IMR-90 (cell line): ENCODE data around the gene AK2. TPM values are rescaled to one million over a fixed set of nuclear protein-coding genes. Genes with fewer than 3 reads are reported as not detected.
"Not testable (repeated sequence)": the region's sequence is repeated elsewhere in the genome, so short reads cannot be mapped to it uniquely, and the experiment has no call there.

Source experiments
- ATAC-seq: fragments of 200-7000 bp; cut with Tn5 transposase; 2 replicates; pipeline ENCODE4 v1.9.1; 2020; ENCODE audit warnings: low read depth, mild to moderate bottlenecking, moderate library complexity
- BruUV-seq: library from RNA; stranded (reverse); fragments of 400-500 nt; replicated peaks from 2 replicates; lab custom pipeline; 2021; lab: Mats Ljungman, UMichigan
- CTCF ChIA-PET: fragments of 300-600 bp; formaldehyde crosslinking; extraction: SDS; loops from one replicate; lab custom pipeline; 2021; ENCODE audit warnings: antibody characterized with exemption; lab: Yijun Ruan, JAX
- POLR2A ChIA-PET: fragments of 300-600 bp; sonication (Branson Sonifier 250); formaldehyde crosslinking; loops from one replicate; lab custom pipeline; 2022; ENCODE audit warnings: antibody characterized with exemption; ENCODE audit not compliant: unreplicated experiment; lab: Charles Lee
- DNase-seq: peaks from one replicate; pipeline ENCODE4 v3.0.0; 2013
- H2AFZ ChIP-seq: replicated peaks from 2 replicates; pipeline ENCODE3; 2013; ENCODE audit warnings: low read length, mild to moderate bottlenecking; ENCODE audit not compliant: poor library complexity
- H2AK5ac ChIP-seq: 2 replicates; pipeline ENCODE4 v1.6.1; 2013; ENCODE audit warnings: low read depth, low read length, inconsistent platforms
- H2AK9ac ChIP-seq: replicated peaks from 2 replicates; pipeline ENCODE3; 2013; ENCODE audit warnings: mild to moderate bottlenecking, low read depth, low read length, moderate library complexity; ENCODE audit not compliant: poor library complexity
- H2BK120ac ChIP-seq: 2 replicates; pipeline ENCODE4 v1.6.1; 2013; ENCODE audit warnings: low read depth, low read length, inconsistent platforms
- H2BK15ac ChIP-seq: 3 replicates; pipeline ENCODE4 v1.6.1; 2013; ENCODE audit warnings: low read depth, low read length, inconsistent platforms
- H2BK20ac ChIP-seq: 2 replicates; pipeline ENCODE4 v1.6.1; 2013; ENCODE audit warnings: low read depth, mild to moderate bottlenecking, inconsistent platforms, low read length, moderate library complexity
- H2BK5ac ChIP-seq: 2 replicates; pipeline ENCODE4 v1.6.1; 2013; ENCODE audit warnings: mild to moderate bottlenecking, low read depth, low read length, inconsistent platforms; ENCODE audit not compliant: poor library complexity, severe bottlenecking
- H3K14ac ChIP-seq: replicated peaks from 2 replicates; pipeline ENCODE4 v1.6.1; 2013; ENCODE audit warnings: low read depth, low read length, inconsistent platforms
- H3K18ac ChIP-seq: 2 replicates; pipeline ENCODE4 v1.6.1; 2013; ENCODE audit warnings: low read depth, low read length, control low read depth
- H3K23ac ChIP-seq: 2 replicates; pipeline ENCODE4 v1.6.1; 2013; ENCODE audit warnings: low read depth, low read length, inconsistent platforms
- H3K27ac ChIP-seq: 2 replicates; pipeline ENCODE4 v1.5.1; 2013; ENCODE audit warnings: mild to moderate bottlenecking, control low read depth, low read length; ENCODE audit not compliant: insufficient read depth
- H3K27me3 ChIP-seq: 2 replicates; pipeline ENCODE4 v1.6.1; 2013; ENCODE audit warnings: low read length; ENCODE audit not compliant: control insufficient read depth, insufficient read depth
- H3K36me3 ChIP-seq: 2 replicates; pipeline ENCODE4 v1.6.1; 2013; ENCODE audit warnings: low read length, mixed read lengths; ENCODE audit not compliant: control insufficient read depth, insufficient read depth
- H3K4ac ChIP-seq: 2 replicates; pipeline ENCODE4 v1.6.1; 2013; ENCODE audit warnings: low read depth, low read length, inconsistent platforms
- H3K4me1 ChIP-seq: 2 replicates; pipeline ENCODE4 v1.6.1; 2013; ENCODE audit warnings: low read length, mixed read lengths; ENCODE audit not compliant: control insufficient read depth, insufficient read depth
- H3K4me2 ChIP-seq: 2 replicates; pipeline ENCODE4 v1.6.1; 2013; ENCODE audit warnings: low read depth, mild to moderate bottlenecking, control low read depth, low read length, moderate library complexity
- H3K4me3 ChIP-seq: 2 replicates; pipeline ENCODE4 v1.5.1; 2013; ENCODE audit warnings: low read depth, mild to moderate bottlenecking, control low read depth, low read length, moderate library complexity; ENCODE audit not compliant: insufficient read depth
- H3K56ac ChIP-seq: 2 replicates; pipeline ENCODE4 v1.6.1; 2013; ENCODE audit warnings: low read length, inconsistent platforms; ENCODE audit not compliant: insufficient read depth; ENCODE audit errors: extremely low read depth
- H3K79me1 ChIP-seq, 2 experiments: 2 replicates each; pipeline ENCODE4 v1.6.1; 2013; ENCODE audit warnings: low read length in 2 of 2, inconsistent platforms in 1 of 2, low read depth in 1 of 2
- H3K9ac ChIP-seq: 2 replicates; pipeline ENCODE4 v1.6.1; 2013; ENCODE audit warnings: low read depth, low read length, control low read depth
- H3K9me1 ChIP-seq: 2 replicates; pipeline ENCODE4 v1.6.1; 2013; ENCODE audit warnings: low read length, inconsistent platforms; ENCODE audit not compliant: insufficient read depth
- H3K9me3 ChIP-seq: 2 replicates; pipeline ENCODE4 v1.6.1; 2013; ENCODE audit warnings: low read length; ENCODE audit not compliant: control insufficient read depth, insufficient read depth
- H4K20me1 ChIP-seq: 2 replicates; pipeline ENCODE4 v1.6.1; 2013; ENCODE audit warnings: low read length, inconsistent platforms; ENCODE audit not compliant: insufficient read depth
- H4K5ac ChIP-seq: 2 replicates; pipeline ENCODE4 v1.6.1; 2013; ENCODE audit warnings: mild to moderate bottlenecking, low read depth, low read length, control low read depth
- H4K8ac ChIP-seq, 2 experiments: 2 replicates each; pipeline ENCODE4 v1.6.1; 2013; ENCODE audit warnings: low read depth in 2 of 2, low read length in 2 of 2, control low read depth in 1 of 2, inconsistent platforms in 1 of 2
- H4K91ac ChIP-seq: 2 replicates; pipeline ENCODE4 v1.6.1; 2013; ENCODE audit warnings: low read depth, low read length, inconsistent platforms; ENCODE audit not compliant: insufficient read depth
- MAZ ChIP-seq: IDR thresholded peaks from 2 replicates; pipeline ENCODE4 v1.6.1; 2012; ENCODE audit warnings: low read depth, mild to moderate bottlenecking, low read length, improper control_type of control experiment, moderate library complexity, borderline replicate concordance
- WGBS, 2 experiments: methylation state at CpG; one replicate each; pipeline versions ENCODE4 v1.1.5 to v1.1.7; 2013; ENCODE audit warnings: missing lambda C conversion rate in 2 of 2; ENCODE audit not compliant: insufficient read length in 1 of 2; ENCODE audit errors: extremely low coverage in 2 of 2; 5-methylcytosine and 5-hydroxymethylcytosine counted together
- dilution Hi-C: fragments of 300-500 bp; cut with HindIII; formaldehyde crosslinking; loops from one replicate; pipeline ENCODE4 v1.14.3; 2018; ENCODE audit warnings: low sequenced_read_pairs; ENCODE audit not compliant: unreplicated experiment
- in situ Hi-C: fragments of 300-500 bp; cut with MboI; formaldehyde crosslinking; loops from 3 replicates; pipeline ENCODE4 v1.14.3; 2019; ENCODE audit warnings: low sequenced_read_pairs, inconsistent platforms, mixed read lengths
- intact Hi-C: fragments of 100-400 bp; cut with micrococcal nuclease; formaldehyde crosslinking; loops from 2 replicates; pipeline ENCODE4 v1.10.0; 2022
- polyA plus RNA-seq, 3 experiments: library from polyadenylated mRNA; depleted of rRNA; stranded (reverse); fragments of >200 nt; gene quantifications; 2 replicates each; pipeline ENCODE4 v1.2.3, GENCODE V29; 2012; ENCODE audit warnings: low replicate concordance in 1 of 3
- total RNA-seq: library from RNA; depleted of rRNA; stranded (reverse); fragments of >200 nt; gene quantifications from 2 replicates; pipeline ENCODE4 v1.2.3, GENCODE V29; 2012

AK2 gene
- total and polyA plus RNA-seq, 2 of the 4 experiments (the other 2 are of a cell fraction) = 118 to 203 TPM

DNA sequence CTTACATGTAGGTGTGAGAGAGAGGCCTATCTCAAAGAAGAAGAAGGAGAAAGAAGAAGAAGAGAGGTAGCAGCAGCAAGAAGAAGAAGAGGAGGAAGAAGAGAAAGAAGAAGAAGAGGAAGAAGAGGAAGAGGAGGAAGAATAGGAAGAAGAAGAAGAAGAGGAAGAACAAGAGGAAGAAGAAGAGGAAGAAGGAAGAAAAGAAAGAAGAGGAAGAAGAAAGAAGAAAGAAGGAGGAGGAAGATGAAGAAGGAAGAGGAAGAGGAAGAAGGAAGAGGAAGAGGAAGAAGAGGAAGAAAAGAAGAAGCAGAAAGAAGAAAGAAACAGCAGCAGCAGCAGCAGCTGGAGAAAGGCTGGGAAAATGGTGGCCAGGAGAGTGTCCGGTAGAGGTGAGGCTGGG lies 33.9 kb upstream of the AK2 start:
- Histone ChIP-seq H2BK15ac (no peak overlapping the region), H3K9me3 (peaks cover 3% of the 10 kb centered on the region), H3K23ac (no peak overlapping the region), H3K4me1 (no peaks in the 10 kb centered on the region), H3K36me3 (no peaks in the 10 kb centered on the region), H3K9me1 (no peaks in the 10 kb centered on the region), H4K91ac (no peak overlapping the region), H3K79me1 (no peaks in the 10 kb centered on the region), H3K4me3 (no peak overlapping the region), H3K4me2 (no peak overlapping the region), H2BK5ac (no peak overlapping the region), H2BK120ac (no peak overlapping the region), H3K27me3 (peaks cover 14% of the 10 kb centered on the region), H2AFZ (no peak overlapping the region), H3K56ac (no peak overlapping the region), H2AK9ac (no peak overlapping the region), H3K27ac (no peak overlapping the region), H3K9ac (no peak overlapping the region), H2BK20ac (no peak overlapping the region), H3K4ac (no peak overlapping the region), H4K5ac (no peak overlapping the region), H4K20me1 (no peaks in the 10 kb centered on the region), H3K14ac (no peak overlapping the region), H3K18ac (no peak overlapping the region), H2AK5ac (no peak overlapping the region), H4K8ac (no peak overlapping the region)
- DNase-seq = no peak
- no peak for ATAC-seq
- in situ Hi-C loops (no loop called here), intact Hi-C loops (no loop called here), dilution Hi-C loops (no loop called here)
- ChIA-PET POLR2A (no interaction called here), CTCF (interaction anchor here (0.8 kb wide), 1 partner anchor 14 kb away, joined by 3 read pairs; no protein-coding TSS in a partner anchor)
- no peak for TF ChIP-seq MAZ
- no CpG with 5 or more reads among the region's 1 CpG for WGBS, 2 experiments
- BruUV-seq = no TSS peak

DNA sequence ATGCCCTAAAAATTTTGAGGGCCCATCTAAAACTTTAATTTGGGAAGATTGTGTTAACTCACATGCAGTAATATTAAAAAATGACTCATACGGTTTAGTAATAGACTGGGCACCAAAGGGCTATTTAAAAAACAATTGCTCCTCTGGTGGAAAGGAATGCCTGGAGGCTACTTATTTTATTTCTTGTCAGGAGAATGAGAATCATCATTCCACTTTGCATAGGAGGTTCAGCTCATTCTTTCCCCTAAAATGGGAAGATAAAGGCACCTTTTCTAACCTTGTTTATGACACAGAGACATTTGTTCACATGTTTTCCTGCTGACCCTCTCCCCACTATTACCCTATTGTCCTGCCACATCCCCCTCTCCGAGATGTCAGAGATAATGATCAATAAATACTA lies 31.4 kb upstream of the AK2 start:
- H2BK20ac ChIP-seq, H4K8ac ChIP-seq, H4K5ac ChIP-seq, H3K4me2 ChIP-seq, H3K4me1 ChIP-seq, H2AFZ ChIP-seq, in situ Hi-C loops, H2AK9ac ChIP-seq, H3K56ac ChIP-seq, H3K4me3 ChIP-seq, dilution Hi-C loops, POLR2A ChIA-PET, CTCF ChIA-PET, H3K14ac ChIP-seq, H3K4ac ChIP-seq, H3K27ac ChIP-seq, H4K91ac ChIP-seq, H2BK120ac ChIP-seq, H3K9me1 ChIP-seq, H2BK15ac ChIP-seq, H3K23ac ChIP-seq, ATAC-seq, H3K18ac ChIP-seq, DNase-seq, H4K20me1 ChIP-seq, H3K79me1 ChIP-seq, H3K36me3 ChIP-seq, intact Hi-C loops, H3K9ac ChIP-seq, BruUV-seq, H2AK5ac ChIP-seq, H2BK5ac ChIP-seq: not testable (repeated sequence)
- WGBS, 2 experiments = no CpG with 5 or more reads among the region's 2 CpGs
- Histone ChIP-seq H3K9me3 (peaks cover 19% of the 10 kb centered on the region), H3K27me3 (peaks cover 14% of the 10 kb centered on the region)
